ENCODE results near the gene UTP4. TPM values are rescaled to one million over a fixed set of nuclear protein-coding genes. Genes with fewer than 3 reads are reported as not detected.

The UTP4 gene
- total RNA-seq, 4 donors from 2014 or later: 10.1 to 79.4 (median 17.6) TPM

DNA sequence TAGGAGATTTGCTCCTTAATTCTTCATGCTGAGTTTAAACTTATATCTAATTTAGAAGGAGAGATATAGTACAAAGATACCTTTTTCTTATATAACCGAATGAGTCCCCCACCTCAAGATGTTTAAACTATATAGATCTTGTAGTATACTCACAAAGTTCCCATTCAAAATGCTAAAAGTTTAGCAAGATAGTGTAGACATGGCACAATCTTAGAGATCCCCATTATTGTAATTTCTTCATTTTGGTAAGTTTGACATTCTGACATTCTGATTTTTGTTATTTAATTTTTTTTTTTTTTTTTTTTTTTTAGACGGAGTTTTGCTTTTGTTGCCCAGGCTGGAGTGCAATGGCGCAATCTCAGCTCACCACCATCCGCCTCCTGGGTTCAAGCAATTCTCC, 77.3 kb downstream of the UTP4 start:
- no peaks in the 10 kb centered on the region for H3K9me3 ChIP-seq
- WGBS, 2 donors (ENCODE audit: low coverage in 1 of 2): 94 to 98% methylated on average over 4 of the region's 4 CpGs
- in situ Hi-C loops (cut with MboI; ENCODE audit: low pct_ligation_motif_present in 1 of 4, low pct_unique_long_range_greater_than_20kb in 1 of 4, low sequenced_read_pairs in 3 of 4): no loop called here
- no peak overlapping the region for H3K4me3 ChIP-seq
- no peaks in the 10 kb centered on the region for H3K27me3 ChIP-seq
- DNase-seq: no peak
- no peaks in the 10 kb centered on the region for H3K36me3 ChIP-seq
- peaks cover 0 to 8% (median 0%) of the 10 kb centered on the region in 4 donors for H3K4me1 ChIP-seq
- intact Hi-C loops (cut with DNase I; ENCODE audit: low total_unique reads): no loop called here
- no peak overlapping the region for H3K27ac ChIP-seq
- no peak for TF ChIP-seq EP300 (IDR thresholded peaks at IDR 0.05; ENCODE audit: low read depth)
- no peak for TF ChIP-seq POLR2AphosphoS5 (IDR thresholded peaks at IDR 0.05)
- TF ChIP-seq POLR2A (IDR thresholded peaks at IDR 0.05): no peak

- Histone ChIP-seq H3K4me3 (no peak overlapping the region), H3K36me3 (no peaks in the 10 kb centered on the region), H3K27me3 (no peaks in the 10 kb centered on the region), H3K27ac (no peak overlapping the region), H3K4me1 (peaks cover 0 to 24% (median 10%) of the 10 kb centered on the region in 4 donors), H3K9me3 (no peaks in the 10 kb centered on the region)
- intact Hi-C loops (cut with DNase I; ENCODE audit: low total_unique reads): no loop called here
- 37 to 46% methylated on average over 1 of the region's 1 CpG for WGBS, 2 donors (ENCODE audit: low coverage in 1 of 2)
- no peak for DNase-seq
- in situ Hi-C loops (cut with MboI; ENCODE audit: low pct_ligation_motif_present in 1 of 4, low pct_unique_long_range_greater_than_20kb in 1 of 4, low sequenced_read_pairs in 3 of 4): no loop called here
- no peak for TF ChIP-seq POLR2AphosphoS5 (IDR thresholded peaks at IDR 0.05)
- TF ChIP-seq, protein P1, sequence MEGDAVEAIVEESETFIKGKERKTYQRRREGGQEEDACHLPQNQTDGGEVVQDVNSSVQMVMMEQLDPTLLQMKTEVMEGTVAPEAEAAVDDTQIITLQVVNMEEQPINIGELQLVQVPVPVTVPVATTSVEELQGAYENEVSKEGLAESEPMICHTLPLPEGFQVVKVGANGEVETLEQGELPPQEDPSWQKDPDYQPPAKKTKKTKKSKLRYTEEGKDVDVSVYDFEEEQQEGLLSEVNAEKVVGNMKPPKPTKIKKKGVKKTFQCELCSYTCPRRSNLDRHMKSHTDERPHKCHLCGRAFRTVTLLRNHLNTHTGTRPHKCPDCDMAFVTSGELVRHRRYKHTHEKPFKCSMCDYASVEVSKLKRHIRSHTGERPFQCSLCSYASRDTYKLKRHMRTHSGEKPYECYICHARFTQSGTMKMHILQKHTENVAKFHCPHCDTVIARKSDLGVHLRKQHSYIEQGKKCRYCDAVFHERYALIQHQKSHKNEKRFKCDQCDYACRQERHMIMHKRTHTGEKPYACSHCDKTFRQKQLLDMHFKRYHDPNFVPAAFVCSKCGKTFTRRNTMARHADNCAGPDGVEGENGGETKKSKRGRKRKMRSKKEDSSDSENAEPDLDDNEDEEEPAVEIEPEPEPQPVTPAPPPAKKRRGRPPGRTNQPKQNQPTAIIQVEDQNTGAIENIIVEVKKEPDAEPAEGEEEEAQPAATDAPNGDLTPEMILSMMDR (IDR thresholded peaks at IDR 0.05): no peak
- no peak for TF ChIP-seq EP300 (IDR thresholded peaks at IDR 0.05; ENCODE audit: low read depth)
- no peak for TF ChIP-seq POLR2A (IDR thresholded peaks at IDR 0.05)
Measured at GRCh38 chr16:69217433-69217832, 85.0 kb downstream of the UTP4 start.

Small RNAs within 50 kb of the gene (small RNA-seq; reads per million reads assigned to genes)
- gene RF00019 (0 reads per million in 4 donors), gene RNU6-22P (0 reads per million in 4 donors)

Other genes with a start within 250 kb of the UTP4 start
- gene HAS3, start 27.0 kb upstream of the UTP4 start, total RNA-seq: 10 to 100 TPM in 1 of 4 donors, 1 to 10 TPM in 2, under 1 TPM in 1; 0.20 to 12.0 (median 7.9) TPM
- 100 to 1,000 TPM in 1 of 4 donors, 10 to 100 TPM in 3; 49.2 to 207 (median 68.9) TPM for gene CHTF8, start 61 bp upstream of the UTP4 start, total RNA-seq
- gene SNTB2, start 54.5 kb downstream of the UTP4 start, total RNA-seq: 10 to 100 TPM; 14.2 to 31.4 (median 24.1) TPM
- 100 to 1,000 TPM in 1 of 4 donors, 10 to 100 TPM in 3; 11.9 to 151 (median 42.7) TPM for gene VPS4A, start 178.7 kb downstream of the UTP4 start, total RNA-seq
- gene PDF, start 197.9 kb downstream of the UTP4 start, total RNA-seq: 10 to 100 TPM in 2 of 4 donors, 1 to 10 TPM in 2; 2.2 to 19.5 (median 8.8) TPM
- 10 to 100 TPM; 29.5 to 52.0 (median 48.3) TPM for gene COG8, start 206.9 kb downstream of the UTP4 start, total RNA-seq
- gene NIP7, start 207.1 kb downstream of the UTP4 start, total RNA-seq: 10 to 100 TPM in 2 of 4 donors, 1 to 10 TPM in 2; 1.8 to 17.3 (median 8.9) TPM
- 1 to 10 TPM in 2 of 4 donors, not detected in 2; 5.7 to 6.8 TPM for gene TMED6, start 219.1 kb downstream of the UTP4 start, total RNA-seq